Activated effector memory CD4-positive, alpha-beta T cell treated with Interleukin-2 at 50 U/mL for 16 hours (primary cell): ENCODE results near the gene MMP14.
"Not testable (repeated sequence)": the region's sequence is repeated elsewhere in the genome, so short reads cannot be mapped to it uniquely, and the experiment has no call there.

ENCODE experiments used
- DNase-seq: peaks from one replicate; pipeline ENCODE4 v3.0.0-alpha.2; 2020

MMP14 gene

DNA sequence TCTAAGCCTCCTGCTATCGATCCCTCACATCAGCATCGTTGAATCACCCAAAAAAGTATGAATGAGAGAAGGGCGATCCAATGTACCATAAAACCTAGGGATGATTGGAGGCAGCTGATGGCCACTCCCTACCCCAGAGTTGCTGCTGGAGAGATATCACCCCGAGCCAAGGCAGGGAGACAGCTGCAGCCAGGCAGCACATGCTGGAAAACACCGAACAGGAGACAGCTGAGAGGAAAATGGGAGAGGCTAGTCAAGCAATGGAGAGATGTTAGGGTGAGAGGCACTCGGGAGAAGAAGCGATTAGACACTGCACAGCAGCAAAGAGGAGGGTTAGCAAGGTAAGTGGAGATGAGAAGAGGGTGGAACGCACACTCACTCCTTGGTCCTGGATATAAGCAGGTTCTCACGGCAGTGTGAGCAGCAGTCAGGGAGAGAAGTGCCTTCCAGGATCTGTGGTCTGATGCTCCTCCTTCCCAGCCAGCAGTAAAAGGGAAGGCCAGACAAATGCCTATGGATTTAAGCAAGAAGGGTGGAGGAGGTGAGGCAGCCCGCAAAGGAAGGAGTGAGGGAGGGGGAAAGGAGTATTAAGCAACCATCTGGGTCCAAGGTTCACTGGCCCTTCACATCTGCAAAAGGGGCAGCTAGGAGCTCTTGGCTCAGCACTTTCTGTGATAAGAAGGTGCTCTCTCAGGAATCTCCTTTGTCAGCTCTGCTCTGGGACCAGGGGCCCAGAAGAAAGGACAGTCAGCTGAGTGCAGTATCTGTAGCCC, 21.3 kb upstream of the MMP14 start, which contains the start of gene SLC7A7:
Gene SLC7A7, minus strand, starts transcription at position 495 of the 773 bp plus-strand sequence. CDS start 2,037 bp downstream, outside the sequence.
- DNase-seq: no peak

DNA sequence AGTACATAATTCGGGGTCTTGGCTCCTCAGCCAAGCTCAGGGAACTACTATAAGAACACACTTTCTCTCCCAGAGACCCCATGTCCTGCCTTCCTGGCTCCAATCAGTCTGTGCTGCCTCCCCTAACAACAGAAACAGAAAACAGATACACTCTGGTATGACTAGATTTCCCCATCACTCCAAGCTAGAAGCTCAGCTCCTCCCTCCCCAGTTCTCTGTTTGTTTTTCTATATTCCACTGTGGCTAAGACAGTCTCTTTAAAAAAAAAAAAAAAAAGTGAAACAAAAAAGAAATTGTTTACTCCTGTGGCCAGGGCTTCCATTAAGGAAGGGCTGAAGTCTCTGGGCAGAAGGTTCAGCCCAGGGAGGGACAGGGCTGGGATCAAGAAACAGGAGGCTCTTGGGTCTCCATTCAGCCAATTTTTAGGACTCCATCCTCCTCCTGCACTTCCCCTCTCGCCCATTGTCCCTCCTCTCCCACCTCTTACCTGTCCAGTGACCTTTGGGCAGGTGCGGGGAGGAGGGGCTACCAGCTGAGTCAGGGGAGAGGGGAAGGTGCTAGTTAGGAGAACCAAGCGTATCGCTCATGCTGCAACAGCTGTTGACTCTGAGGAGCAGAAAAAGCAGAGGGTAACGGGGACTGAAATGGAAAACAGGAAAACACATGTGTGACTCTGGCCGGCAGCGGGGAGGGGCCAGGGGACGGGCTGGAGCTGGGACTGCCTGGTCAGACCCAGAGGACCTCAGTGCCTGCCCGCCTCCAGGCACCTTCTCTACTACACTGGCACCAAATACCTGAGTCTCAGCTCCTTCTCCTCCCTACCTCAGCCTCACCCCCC, 17.0 kb upstream of the MMP14 start:
- DNase-seq: no peak

DNA sequence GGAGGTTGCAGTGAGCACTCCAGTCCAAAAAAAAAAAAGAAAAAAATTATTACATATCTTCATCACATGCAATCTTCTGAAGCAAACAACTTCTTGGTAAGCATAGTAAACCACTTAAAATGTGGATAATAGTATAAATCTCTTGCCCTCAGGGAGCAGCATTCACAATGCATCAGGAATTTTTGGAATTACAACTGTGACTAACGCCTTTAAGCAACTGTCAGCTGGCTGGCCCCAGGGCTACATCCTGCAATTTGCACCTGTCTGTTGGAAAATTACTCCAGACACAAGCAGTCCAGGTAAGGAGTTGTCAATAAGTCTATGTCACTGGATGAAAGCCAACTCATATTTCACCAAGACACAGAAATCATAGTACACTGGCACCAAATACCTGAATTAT, 15.7 kb upstream of the MMP14 start:
- no peak for DNase-seq

DNA sequence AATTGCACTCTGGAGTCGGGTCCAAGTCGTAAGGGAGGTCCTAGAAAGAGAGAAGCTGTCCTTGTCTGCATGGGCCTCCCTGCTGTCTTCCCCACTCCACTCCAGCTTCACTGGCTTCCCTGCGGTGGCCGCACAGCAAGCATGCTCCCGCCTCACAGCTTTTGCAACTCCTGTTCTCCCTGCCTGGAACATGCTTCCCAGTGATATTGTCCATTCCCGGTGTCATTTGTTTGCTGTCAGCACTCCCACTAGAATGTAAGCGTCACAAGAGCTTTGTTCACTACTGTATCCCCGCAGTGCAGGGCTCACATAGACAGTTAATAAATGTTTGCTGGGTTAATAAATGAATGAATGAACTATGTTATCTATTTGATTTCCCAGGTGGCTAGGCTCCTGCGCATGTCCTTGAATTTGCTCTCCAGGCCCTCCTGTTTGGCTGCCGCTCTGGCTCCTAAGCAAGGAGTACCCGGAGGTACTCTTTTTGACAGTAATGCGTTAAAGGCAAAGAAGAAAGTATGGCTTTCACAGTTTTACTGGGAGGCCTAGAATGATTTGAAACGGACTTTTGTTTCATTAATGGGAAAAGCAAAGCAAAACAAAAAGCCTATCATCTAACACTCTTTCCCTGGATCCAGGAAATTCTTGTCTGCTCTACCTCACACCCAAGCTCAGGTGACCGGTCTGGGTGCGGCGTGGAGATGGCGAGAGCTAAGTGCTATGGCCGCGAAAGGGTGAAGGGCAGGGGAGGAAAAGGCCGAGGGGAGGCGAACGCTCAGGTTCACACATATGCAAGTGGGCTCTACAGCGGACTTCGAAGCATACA, 15.0 kb upstream of the MMP14 start:
- DNase-seq: no peak

DNA sequence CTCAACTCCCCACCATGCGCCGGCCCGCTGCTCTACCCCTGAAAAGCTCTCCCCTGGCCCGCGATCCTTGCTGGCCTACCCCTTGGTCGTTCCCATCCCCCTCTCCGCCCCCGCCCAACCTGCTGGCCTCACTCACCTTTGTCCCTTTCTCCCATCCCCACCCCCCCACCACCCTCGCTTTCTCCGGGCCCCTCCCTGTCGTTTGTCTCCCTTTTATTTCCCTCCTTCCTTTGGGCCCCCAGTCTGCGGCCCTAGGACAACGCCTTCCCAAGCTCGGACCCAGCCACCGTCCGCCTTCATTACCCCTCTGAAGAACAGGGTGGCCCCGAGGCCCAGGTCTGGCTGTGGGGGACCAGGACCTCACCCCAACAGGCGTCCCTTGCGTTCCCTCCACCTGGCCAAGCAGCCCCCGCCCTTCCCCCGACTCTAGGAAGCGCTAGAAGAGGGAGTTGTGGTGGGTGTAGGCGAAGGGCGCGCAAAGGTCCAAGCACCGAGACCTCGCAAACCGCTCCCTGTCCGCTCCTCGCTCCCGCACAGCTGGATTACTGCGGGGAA, 14.3 kb upstream of the MMP14 start:
- DNase-seq: no peak

DNA sequence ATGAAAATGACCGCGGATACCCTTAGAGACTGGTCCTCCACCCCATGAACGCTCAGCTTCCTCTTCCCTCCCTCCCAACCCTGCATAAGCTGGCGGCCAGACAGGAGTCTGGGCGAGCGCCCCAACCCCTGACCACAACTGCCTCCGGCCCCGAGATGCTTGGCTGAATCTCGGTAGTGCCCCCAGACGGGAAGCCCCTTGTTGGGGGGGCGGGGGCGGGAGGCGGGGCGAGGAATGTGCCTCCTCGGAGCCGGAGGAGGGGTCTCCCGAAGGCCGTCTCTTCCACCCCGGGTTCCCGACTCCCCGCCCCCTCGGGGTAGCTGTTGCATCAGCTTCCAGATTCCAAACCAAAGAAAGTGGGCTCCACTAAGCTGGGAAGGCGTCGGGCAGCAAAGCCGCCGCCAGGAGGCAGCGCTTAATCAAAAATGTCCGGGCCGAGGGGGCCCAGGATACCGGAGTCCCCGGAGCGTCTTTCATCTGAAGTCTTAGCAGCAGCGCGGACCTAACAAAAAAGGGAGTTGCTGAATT, 13.8 kb upstream of the MMP14 start:
- DNase-seq: peak; percentile 47

DNA sequence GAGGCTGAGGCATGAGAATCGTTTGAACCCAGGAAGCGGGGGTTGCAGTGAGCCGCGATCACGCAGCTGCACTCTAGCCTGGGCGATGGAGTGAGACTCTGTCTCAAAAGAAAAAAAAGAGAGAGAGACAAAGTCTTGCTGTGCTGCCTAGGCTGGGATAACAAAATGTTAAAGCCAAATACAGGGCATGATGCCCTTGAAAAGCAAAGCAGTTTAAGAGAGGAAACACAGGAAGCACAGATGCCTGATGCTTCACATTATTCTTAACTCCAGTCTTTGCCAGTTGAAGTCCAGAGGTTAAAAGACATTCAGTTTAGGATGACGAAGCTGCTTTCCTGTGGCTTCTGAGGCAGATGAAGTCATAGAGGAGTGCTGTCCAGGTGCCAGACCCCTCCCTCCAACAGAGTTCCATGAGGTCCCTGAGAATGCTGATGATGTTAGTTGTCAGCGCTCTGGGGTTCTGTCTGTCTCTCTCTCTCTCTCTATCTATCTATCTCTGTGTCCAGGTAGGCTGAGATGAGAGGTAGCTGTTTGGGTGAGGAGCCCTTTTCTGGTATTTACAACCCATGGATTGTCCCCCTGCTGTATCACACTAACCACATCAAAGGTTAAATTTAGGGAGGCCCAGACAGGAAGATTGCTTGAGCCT, 11.6 kb upstream of the MMP14 start:
- DNase-seq: no peak

DNA sequence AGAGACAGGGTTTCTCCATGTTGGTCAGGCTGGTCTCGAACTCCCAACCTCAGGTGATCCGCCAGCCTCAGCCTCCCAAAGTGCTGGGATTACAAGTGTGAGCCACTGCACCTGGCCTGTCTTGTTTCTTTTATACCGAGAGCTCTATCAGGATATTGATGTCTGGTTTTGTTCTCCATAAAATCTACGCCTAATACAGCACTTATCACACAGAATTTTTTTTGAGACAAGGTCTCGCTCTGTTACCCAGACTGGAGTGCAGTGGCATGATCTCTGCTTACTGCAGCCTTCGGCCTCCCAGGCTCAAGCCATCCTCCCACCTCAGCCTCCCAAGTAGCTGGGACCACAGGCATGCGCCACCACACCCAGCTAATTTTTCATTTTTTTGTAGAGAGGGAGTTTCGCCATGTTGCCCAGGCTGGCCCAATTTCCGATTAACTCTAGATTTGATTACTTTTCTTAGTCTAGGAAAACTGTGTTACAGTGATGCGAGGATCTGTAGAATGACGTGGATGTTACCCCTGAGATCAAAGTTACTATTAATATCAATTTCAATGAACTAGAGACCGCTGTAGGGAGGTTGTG, 7.2 kb upstream of the MMP14 start:
- DNase-seq: not testable (repeated sequence)

DNA sequence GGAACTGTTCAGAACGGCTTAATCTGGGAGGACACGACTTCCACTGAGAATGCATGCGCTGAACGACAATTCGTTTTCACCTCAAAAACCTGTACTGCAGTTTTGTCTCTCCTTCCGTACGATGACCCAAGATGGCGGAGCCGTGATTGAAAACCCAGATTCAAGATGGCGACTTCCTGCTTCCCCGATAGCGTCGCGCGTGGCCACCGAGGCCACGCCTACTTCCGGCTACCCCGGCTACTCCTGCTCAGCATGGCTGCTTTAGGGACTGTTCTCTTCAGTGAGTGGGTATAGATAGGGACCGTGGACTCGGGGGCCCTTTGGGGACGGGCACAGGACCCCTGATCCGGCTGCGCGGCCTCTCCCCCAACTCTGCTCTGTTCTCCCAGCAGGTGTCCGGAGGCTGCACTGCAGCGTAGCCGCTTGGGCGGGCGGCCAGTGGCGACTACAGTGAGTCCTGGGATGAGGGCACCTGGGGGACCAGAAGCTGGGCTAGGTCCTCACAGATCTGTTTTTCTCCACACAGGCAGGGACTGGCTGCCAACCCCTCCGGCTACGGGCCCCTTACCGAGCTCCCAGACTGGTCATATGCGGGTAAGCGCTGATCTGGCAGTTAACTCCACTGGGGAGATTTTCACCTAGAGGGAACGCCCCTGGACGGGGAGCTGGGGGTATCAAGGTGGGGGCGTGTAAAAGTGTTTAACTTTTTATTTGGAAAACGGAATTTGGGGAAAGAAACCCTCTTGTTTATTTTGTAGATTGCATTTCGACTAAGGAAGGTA, 6.5 kb upstream of the MMP14 start, which contains the start of gene MRPL52:
Gene MRPL52, plus strand, starts transcription at position 227 of the 782 bp plus-strand sequence. Its CDS starts 26 bp downstream, at position 253.
- peak; percentile 87 for DNase-seq

DNA sequence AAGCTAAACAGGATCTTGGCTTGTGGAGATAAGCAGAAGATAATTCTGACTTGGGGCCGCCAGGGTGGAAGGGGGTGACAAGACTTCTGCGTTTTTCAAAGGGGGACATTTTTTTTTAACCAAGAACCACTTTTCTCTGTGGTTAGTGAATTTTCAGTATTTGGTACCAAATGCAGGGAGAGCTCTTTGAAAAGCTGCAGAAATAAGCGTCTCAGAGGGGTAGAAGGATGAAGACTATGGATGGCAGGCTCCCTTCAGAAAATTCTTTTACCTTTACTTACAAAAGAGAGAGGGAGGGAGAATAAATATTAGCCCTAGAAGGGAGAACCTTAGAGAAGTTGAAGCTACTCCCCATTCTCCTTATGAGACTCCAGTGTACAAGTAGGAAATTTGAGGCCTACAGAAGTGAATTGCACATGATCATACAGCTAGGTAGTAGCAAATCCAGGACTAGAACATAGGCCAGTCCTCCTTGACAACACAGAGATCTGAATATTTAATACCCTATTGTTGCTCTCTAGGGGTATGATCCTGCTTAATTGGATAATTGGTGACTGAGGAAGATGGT, 5.9 kb upstream of the MMP14 start:
- no peak for DNase-seq

DNA sequence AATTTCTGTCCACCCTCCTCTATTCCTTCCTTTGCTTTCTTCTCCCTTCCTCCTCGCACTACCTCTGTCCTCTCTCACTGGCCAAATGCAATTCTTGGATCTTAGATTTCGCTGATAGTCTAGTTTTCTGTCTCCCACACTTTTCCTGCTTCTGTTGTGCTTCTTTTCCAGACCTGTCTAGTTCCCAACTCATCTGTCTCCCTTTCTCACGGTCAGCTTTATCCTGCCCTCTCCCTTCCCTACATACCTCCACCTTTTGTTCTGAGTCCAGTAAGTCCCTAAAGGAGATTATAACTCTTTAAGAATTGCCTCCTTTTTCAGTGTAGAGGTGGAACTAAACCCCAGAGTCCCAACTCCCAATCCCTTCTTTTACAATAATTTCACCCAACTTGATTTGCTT, 880 bp upstream of the MMP14 start:
- no peak for DNase-seq

DNA sequence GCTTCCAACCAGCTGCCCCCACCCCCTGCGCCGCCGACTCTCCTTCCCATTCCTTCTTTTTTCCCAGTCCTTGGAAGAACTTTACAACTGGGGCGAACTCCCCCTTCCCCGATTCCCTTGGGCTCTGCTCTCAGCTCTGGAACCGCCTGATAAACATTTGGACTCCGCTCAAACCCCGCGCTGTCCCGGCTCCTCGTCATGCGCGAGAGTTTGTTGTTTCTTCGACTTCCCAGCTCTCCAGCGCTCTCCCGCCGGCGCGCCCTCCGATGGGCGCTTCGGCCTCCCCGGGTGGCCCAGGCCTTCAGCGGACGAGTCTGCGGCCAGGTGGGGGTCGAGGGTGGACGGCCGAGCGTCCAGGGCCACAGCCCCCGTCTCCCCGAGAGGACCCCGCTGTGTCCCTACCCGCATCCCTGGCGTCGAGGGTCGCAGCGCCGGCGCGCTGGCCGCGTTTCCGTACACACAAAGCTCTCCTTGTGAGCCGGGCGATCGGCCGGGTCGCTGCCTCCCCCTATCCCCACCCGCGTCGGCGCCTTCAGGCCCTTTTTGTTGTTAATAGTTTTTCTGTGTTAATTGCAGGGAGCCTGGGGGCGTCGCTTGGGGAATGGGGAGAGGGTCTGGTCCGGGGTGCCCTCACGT, 847 bp downstream of the MMP14 start:
- no peak for DNase-seq

DNA sequence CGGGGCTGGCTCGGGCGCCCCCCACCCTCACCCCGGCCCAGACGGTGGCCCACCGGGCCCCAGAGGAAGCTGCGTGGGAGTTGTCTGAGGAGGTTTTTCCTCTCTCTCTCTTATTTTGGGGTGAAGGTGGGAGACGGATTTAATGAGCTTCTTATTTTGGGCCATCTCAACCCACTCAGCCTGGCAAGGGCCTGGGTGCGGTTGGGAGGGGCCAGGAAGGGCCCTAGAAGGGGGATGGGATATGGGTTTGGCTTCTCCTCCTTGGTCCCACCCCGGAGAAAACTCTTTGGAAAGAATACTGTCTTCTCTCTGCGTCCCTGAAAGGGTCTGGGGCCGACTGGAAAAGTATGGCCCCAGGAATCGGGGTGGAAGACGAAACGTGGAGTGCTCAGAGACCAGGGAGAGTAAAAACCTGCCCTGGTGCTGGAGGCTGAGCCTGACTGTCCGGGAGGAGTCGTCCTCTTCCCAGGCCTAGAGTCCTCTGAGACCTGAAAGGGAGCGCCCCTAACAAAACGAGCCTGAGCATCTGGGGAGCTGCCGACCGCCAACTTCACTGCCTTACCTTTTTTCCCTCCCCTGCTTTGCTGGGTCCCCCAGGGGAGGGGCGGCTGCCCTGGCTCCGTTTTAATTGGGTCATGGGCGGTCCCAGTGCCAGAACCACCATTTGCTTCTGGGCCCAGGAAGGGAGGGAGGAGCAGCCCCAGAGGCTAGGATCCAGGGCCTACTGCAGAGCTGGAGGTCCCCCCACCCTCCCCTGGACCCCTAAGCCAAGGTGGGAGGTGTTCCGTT, 1.6 kb downstream of the MMP14 start:
- DNase-seq: no peak

DNA sequence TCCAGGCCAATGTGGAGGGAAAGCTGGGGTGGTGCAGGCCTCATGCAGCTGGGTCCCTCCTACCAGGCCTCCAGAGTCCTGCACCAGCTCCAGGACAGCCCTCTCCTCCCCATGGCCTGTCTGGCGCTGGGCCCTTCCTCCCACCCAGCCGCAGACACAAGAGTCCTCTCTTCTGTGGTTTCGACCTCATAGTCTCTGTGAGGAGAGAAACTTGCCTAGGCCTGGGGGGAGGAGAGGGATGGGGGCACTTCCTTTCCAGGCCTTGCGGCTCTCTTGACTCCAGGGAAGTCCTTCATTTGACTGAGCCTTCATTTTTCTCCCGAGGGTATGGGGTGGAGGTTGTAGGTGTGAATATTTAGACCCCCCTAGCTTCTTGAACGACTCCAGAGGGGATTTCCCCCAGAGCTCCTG, 2.3 kb downstream of the MMP14 start:
- no peak for DNase-seq

DNA sequence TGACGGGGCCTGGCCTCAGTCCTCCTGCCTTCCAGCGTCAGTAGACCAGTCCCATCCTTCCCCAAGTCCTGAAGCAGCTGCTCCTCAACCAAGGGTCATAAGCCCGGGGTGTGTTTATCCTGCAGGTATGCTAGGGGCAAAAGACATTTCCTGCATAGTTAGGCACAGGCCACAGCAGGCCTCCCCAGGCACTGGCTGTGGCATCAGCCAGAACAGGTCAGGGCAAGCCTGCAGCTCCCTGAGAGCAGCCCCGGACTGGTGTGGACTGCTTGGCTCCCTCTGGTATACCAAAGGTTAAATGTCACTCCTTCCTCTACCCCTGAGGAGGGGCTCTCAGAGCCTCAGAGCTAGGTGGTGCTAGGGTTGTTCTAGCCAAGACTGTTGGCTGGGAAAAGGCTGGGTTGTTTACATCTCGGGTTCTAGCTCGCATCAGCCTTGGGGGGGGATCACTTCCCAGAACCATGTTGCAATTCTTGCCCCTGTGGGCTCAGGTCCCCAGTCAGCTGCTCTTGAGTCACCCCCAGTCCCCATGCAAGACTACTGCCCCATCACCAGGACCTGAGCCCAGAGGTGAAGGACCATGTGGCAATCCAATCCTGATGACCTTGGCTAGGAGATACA, 2.9 kb downstream of the MMP14 start:
- no peak for DNase-seq

DNA sequence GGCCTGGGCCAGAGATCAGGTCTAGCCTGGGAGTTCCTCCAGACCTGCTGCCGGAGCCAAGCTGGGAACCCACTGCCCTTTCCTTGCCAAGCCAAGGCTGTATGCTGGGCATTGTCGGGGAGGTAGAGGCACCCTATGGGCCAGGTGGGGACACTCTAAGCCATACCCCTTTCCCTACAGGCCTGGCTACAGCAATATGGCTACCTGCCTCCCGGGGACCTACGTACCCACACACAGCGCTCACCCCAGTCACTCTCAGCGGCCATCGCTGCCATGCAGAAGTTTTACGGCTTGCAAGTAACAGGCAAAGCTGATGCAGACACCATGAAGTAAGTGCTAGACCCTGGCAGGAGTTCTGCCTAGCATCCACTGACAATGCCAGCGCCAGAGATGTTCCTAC, 4.9 kb downstream of the MMP14 start:
- DNase-seq: no peak

DNA sequence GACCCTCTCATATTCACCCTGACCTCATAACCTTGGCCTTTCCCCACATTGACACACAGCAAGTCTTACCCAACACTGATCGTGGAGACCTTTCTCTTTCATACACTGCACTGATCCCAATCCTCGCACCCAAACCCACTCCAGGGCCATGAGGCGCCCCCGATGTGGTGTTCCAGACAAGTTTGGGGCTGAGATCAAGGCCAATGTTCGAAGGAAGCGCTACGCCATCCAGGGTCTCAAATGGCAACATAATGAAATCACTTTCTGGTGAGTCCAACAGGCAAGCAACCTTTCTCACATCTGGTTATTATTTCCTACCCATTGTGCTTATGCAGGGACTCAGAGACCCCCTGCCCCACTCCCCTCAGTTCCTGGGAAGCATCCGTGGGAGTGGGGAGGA, 5.4 kb downstream of the MMP14 start:
- no peak for DNase-seq
